Dedifferentiated amniotic fluid mesenchymal stem cell (primary cell): ENCODE data around the gene GBX1.

ENCODE experiments used
- DNase-seq: peaks from one replicate; pipeline ENCODE4 v3.0.0-alpha.2; 2016; ENCODE audit errors: extremely low spot score

The GBX1 gene

GRCh38 chr7:151167197-151167961 is at the start of gene GBX1:
Gene GBX1 (minus strand): TSS chr7:151167694. CDS start chr7:151167548, 146 bp downstream.
- DNase-seq, result no peak

GRCh38 chr7:151215396-151215795 is 47.9 kb upstream of the GBX1 start:
- no peak for DNase-seq

GRCh38 chr7:151213826-151214225 is 46.3 kb upstream of the GBX1 start:
- no peak for DNase-seq

GRCh38 chr7:151212626-151213025 is 45.1 kb upstream of the GBX1 start:
- DNase-seq, result no peak

- DNase-seq, result no peak
These were observed 43.8 kb upstream of the GBX1 start for GRCh38 chr7:151211155-151211772.

GRCh38 chr7:151210087-151210854 is 42.8 kb upstream of the GBX1 start, which contains the start of gene H2BK1:
Gene H2BK1 (minus strand): TSS chr7:151210488. CDS start chr7:151210318, 170 bp downstream.
- no peak for DNase-seq

- DNase-seq, result no peak
These were observed 42.1 kb upstream of the GBX1 start for GRCh38 chr7:151209588-151209987.

GRCh38 chr7:151208253-151208862 is 40.9 kb upstream of the GBX1 start:
- no peak for DNase-seq

- DNase-seq, result no peak
These were observed 40.3 kb upstream of the GBX1 start for GRCh38 chr7:151207804-151208203.

- no peak for DNase-seq
These were observed 39.8 kb upstream of the GBX1 start for GRCh38 chr7:151207315-151207714.

GRCh38 chr7:151206914-151207313 is 39.4 kb upstream of the GBX1 start:
- no peak for DNase-seq

- no peak for DNase-seq
These were observed 38.2 kb upstream of the GBX1 start for GRCh38 chr7:151205730-151206129.

- DNase-seq, result no peak
These were observed 37.0 kb upstream of the GBX1 start for GRCh38 chr7:151204383-151205032.

- no peak for DNase-seq
These were observed 35.3 kb upstream of the GBX1 start for GRCh38 chr7:151202836-151203235.

- no peak for DNase-seq
These were observed 34.3 kb upstream of the GBX1 start for GRCh38 chr7:151201751-151202150.

- no peak for DNase-seq
These were observed 33.9 kb upstream of the GBX1 start for GRCh38 chr7:151201344-151201743.

GRCh38 chr7:151198945-151199848 is 31.7 kb upstream of the GBX1 start:
- no peak for DNase-seq

GRCh38 chr7:151197932-151198331 is 30.4 kb upstream of the GBX1 start:
- DNase-seq, result no peak

GRCh38 chr7:151195616-151196450 is 28.3 kb upstream of the GBX1 start:
- DNase-seq, result no peak

GRCh38 chr7:151194188-151194587 is 26.7 kb upstream of the GBX1 start:
- DNase-seq, result no peak
